Kidney glomerular epithelial cell (primary cell): ENCODE data around the gene METAP1D.

Experiments
- DNase-seq: peaks from one replicate; lab custom pipeline; 2025; lab: John Stamatoyannopoulos, UW

METAP1D gene

GRCh38 chr2:172080641-172081220, 81.0 kb downstream of the METAP1D start:
- DNase-seq = no peak

GRCh38 chr2:172081221-172082022, 81.7 kb downstream of the METAP1D start:
- DNase-seq = no peak

- no peak for DNase-seq
Observed at GRCh38 chr2:172082105-172082943, 82.6 kb downstream of the METAP1D start.

- no peak for DNase-seq
Observed at GRCh38 chr2:172082944-172083627, 83.3 kb downstream of the METAP1D start.

GRCh38 chr2:172083628-172084394, 84.1 kb downstream of the METAP1D start:
- no peak for DNase-seq

GRCh38 chr2:172084395-172084644, 84.6 kb downstream of the METAP1D start:
- no peak for DNase-seq

- peak; percentile 90 for DNase-seq
Observed at GRCh38 chr2:172084645-172085459, 85.1 kb downstream of the METAP1D start.

- no peak for DNase-seq
Observed at GRCh38 chr2:172085460-172086159, 85.9 kb downstream of the METAP1D start, which contains the start of gene DLX1. Gene DLX1, plus strand, starts transcription at chr2:172085507. Its CDS starts 171 bp downstream, at chr2:172085678.

GRCh38 chr2:172086241-172087206, 86.8 kb downstream of the METAP1D start:
- no peak for DNase-seq

- DNase-seq = no peak
Observed at GRCh38 chr2:172087207-172087779, 87.5 kb downstream of the METAP1D start.

GRCh38 chr2:172087780-172088244, 88.1 kb downstream of the METAP1D start:
- DNase-seq = no peak

- no peak for DNase-seq
Observed at GRCh38 chr2:172088245-172089004, 88.7 kb downstream of the METAP1D start.

GRCh38 chr2:172089005-172089504, 89.3 kb downstream of the METAP1D start:
- no peak for DNase-seq

- DNase-seq = no peak
Observed at GRCh38 chr2:172089633-172090032, 89.9 kb downstream of the METAP1D start.

GRCh38 chr2:172090044-172090961, 90.5 kb downstream of the METAP1D start:
- no peak for DNase-seq

GRCh38 chr2:172091000-172091641, 91.4 kb downstream of the METAP1D start:
- no peak for DNase-seq
